Neural progenitor cell (in vitro differentiated cells): ENCODE results near the gene GRB2.

Experiments
- CTCF ChIP-seq: fragments of 200-600 bp; sonication (generic); IDR thresholded peaks from 2 replicates; pipeline ENCODE4 v1.5.1; 2017; ENCODE audit warnings: antibody characterized with exemption, mild to moderate bottlenecking
- EZH2 ChIP-seq: fragments of 200-600 bp; sonication (generic); IDR thresholded peaks from 2 replicates; pipeline ENCODE4 v1.6.1; 2017; ENCODE audit warnings: antibody characterized with exemption, mild to moderate bottlenecking, moderate library complexity
- EZH2phosphoT487 ChIP-seq: fragments of 200-600 bp; sonication (generic); IDR thresholded peaks from 2 replicates; pipeline ENCODE4 v1.6.1; 2017; ENCODE audit warnings: antibody characterized with exemption

GRCh38 chr17:75270966-75271232 lies 134.6 kb downstream of the GRB2 start, which contains the start of gene MIF4GD:
- TF ChIP-seq CTCF (no peak), EZH2 (no peak), EZH2phosphoT487 (no peak)
